Muscle of back (tissue), 11 donors: ENCODE measurements around the gene KIRREL1. TPM values are rescaled to one million over a fixed set of nuclear protein-coding genes. Genes with fewer than 3 reads are reported as not detected.
A peak's percentile ranks its signal among the peaks of the same experiment; 100 is the strongest.

Experiments used
- DNase-seq, 3 donors: peaks; one replicate each; pipeline versions ENCODE4 v3.0.0 to v3.0.0-alpha.2; 2013
- polyA plus RNA-seq, 10 donors: library from polyadenylated mRNA; unstranded; fragments of 120-200 nt; gene quantifications; one replicate each; pipeline ENCODE4 v1.2.1, GENCODE V29; 2013; ENCODE audit not compliant: insufficient read length in 10 of 10

KIRREL1 gene
- polyA plus RNA-seq, 10 donors = 27.1 to 55.1 (median 33.0) TPM

GRCh38 chr1:158059984-158060383 is 66.5 kb downstream of the KIRREL1 start:
- no peak for DNase-seq

- DNase-seq = no peak
These were observed 68.7 kb downstream of the KIRREL1 start for GRCh38 chr1:158062174-158062573.

- peak in 1 of 3 donors; percentile 18 for DNase-seq
These were observed 74.2 kb downstream of the KIRREL1 start for GRCh38 chr1:158067662-158068061.

GRCh38 chr1:158068918-158069317 is 75.5 kb downstream of the KIRREL1 start:
- DNase-seq = no peak

GRCh38 chr1:158071138-158071537 is 77.7 kb downstream of the KIRREL1 start:
- peak in 2 of 3 donors; percentile 28 to 61 for DNase-seq

GRCh38 chr1:158075078-158075477 is 81.6 kb downstream of the KIRREL1 start:
- no peak for DNase-seq

GRCh38 chr1:158076441-158076840 is 83.0 kb downstream of the KIRREL1 start:
- no peak for DNase-seq

- DNase-seq = no peak
These were observed 84.2 kb downstream of the KIRREL1 start for GRCh38 chr1:158077411-158078256.

GRCh38 chr1:158078569-158079080 is 85.2 kb downstream of the KIRREL1 start:
- no peak for DNase-seq

- no peak for DNase-seq
These were observed 86.6 kb downstream of the KIRREL1 start for GRCh38 chr1:158080066-158080465.

GRCh38 chr1:158084336-158084735 is 90.9 kb downstream of the KIRREL1 start:
- DNase-seq = no peak

- DNase-seq = no peak
These were observed 91.3 kb downstream of the KIRREL1 start for GRCh38 chr1:158084747-158085146.

GRCh38 chr1:158087320-158087927 is 94.0 kb downstream of the KIRREL1 start:
- peak; percentile 59 to 76 (median 63) for DNase-seq

- DNase-seq = no peak
These were observed 96.0 kb downstream of the KIRREL1 start for GRCh38 chr1:158089476-158089875.

GRCh38 chr1:158089925-158090637 is 96.6 kb downstream of the KIRREL1 start:
- no peak for DNase-seq

GRCh38 chr1:158093376-158093775 is 99.9 kb downstream of the KIRREL1 start:
- DNase-seq = no peak

- no peak for DNase-seq
These were observed 101.1 kb downstream of the KIRREL1 start for GRCh38 chr1:158094571-158094970.

GRCh38 chr1:158095737-158096335 is 102.4 kb downstream of the KIRREL1 start:
- DNase-seq = no peak

GRCh38 chr1:158098256-158098655 is 104.8 kb downstream of the KIRREL1 start:
- no peak for DNase-seq

GRCh38 chr1:158099185-158099584 is 105.7 kb downstream of the KIRREL1 start:
- no peak for DNase-seq

GRCh38 chr1:158100498-158100897 is 107.1 kb downstream of the KIRREL1 start:
- no peak for DNase-seq

GRCh38 chr1:158101455-158101854 is 108.0 kb downstream of the KIRREL1 start:
- no peak for DNase-seq
